K562 (cell line): ENCODE results near the gene TMEM39A.

Experiments
- MYNN ChIP-seq, 2 experiments: sonication (generic); formaldehyde crosslinking in 1 of 2; IDR thresholded peaks; 2 replicates each; pipeline versions ENCODE4 v1.5.0 to v1.6.1; 2016 to 2020; ENCODE audit warnings: antibody characterized with exemption in 1 of 2, missing genetic modification reagents in 1 of 2
- TCF7 ChIP-seq: sonication (generic); IDR thresholded peaks from 2 replicates; pipeline ENCODE4 v1.6.1; 2016; ENCODE audit warnings: antibody characterized with exemption, borderline replicate concordance
- TF ChIP-seq, protein P1 (sequence below): sonication (generic); formaldehyde crosslinking; IDR thresholded peaks from 2 replicates; pipeline ENCODE4 v1.8.0; 2022; ENCODE audit warnings: missing genetic modification reagents, mild to moderate bottlenecking, borderline replicate concordance

GRCh38 chr3:119420196-119420595 is 43.2 kb downstream of the TMEM39A start:
- TF ChIP-seq, protein P1, sequence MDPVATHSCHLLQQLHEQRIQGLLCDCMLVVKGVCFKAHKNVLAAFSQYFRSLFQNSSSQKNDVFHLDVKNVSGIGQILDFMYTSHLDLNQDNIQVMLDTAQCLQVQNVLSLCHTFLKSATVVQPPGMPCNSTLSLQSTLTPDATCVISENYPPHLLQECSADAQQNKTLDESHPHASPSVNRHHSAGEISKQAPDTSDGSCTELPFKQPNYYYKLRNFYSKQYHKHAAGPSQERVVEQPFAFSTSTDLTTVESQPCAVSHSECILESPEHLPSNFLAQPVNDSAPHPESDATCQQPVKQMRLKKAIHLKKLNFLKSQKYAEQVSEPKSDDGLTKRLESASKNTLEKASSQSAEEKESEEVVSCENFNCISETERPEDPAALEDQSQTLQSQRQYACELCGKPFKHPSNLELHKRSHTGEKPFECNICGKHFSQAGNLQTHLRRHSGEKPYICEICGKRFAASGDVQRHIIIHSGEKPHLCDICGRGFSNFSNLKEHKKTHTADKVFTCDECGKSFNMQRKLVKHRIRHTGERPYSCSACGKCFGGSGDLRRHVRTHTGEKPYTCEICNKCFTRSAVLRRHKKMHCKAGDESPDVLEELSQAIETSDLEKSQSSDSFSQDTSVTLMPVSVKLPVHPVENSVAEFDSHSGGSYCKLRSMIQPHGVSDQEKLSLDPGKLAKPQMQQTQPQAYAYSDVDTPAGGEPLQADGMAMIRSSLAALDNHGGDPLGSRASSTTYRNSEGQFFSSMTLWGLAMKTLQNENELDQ (CRISPR knock-in tag): no peak
- TF ChIP-seq TCF7 (no peak), MYNN (IDR thresholded peaks at IDR 0.05) (no peak), MYNN (CRISPR knock-in tag; IDR thresholded peaks at IDR 0.05) (no peak)
